ENCODE measurements around the gene LRRC23. TPM values are rescaled to one million over a fixed set of nuclear protein-coding genes. Genes with fewer than 3 reads are reported as not detected.

Gene LRRC23
- total and polyA plus RNA-seq, 2 of the 13 experiments (the other 11 are each of a cell fraction or from before 2014, with no cell fraction given): 6.0 to 7.8 TPM

- TF ChIP-seq GABPA (IDR thresholded peaks at IDR 0.05; ENCODE audit: low read depth, low read length) (no peak), GABPA (CRISPR knock-in tag; IDR thresholded peaks at IDR 0.05; ENCODE audit: low read depth) (peak; percentile 87), TBX3 (IDR thresholded peaks at IDR 0.05; ENCODE audit: borderline replicate concordance) (no peak), AKAP8 (CRISPR knock-in tag; IDR thresholded peaks at IDR 0.05) (no peak; the same call in 1 of the 2 replicates), SNRNP70 (IDR thresholded peaks at IDR 0.05; ENCODE audit: low read depth, low read length) (no peak), YY1 (IDR thresholded peaks at IDR 0.05; ENCODE audit: insufficient read depth, insufficient replicate concordance, low read depth, low read length) (peak; percentile 47), ZNF724P (CRISPR knock-in tag; IDR thresholded peaks at IDR 0.05; ENCODE audit: borderline replicate concordance) (no peak), STAT5B (CRISPR knock-in tag; IDR thresholded peaks at IDR 0.05) (peak; percentile 97), ZNF607 (CRISPR knock-in tag; IDR thresholded peaks at IDR 0.05; ENCODE audit: borderline replicate concordance) (no peak), ZNF124 (CRISPR knock-in tag; IDR thresholded peaks at IDR 0.05) (peak; percentile 95), DDIT3 (CRISPR knock-in tag; IDR thresholded peaks at IDR 0.05) (peak; percentile 88; the same call in 1 of the 2 replicates), MED13 (CRISPR knock-in tag; IDR thresholded peaks at IDR 0.05) (peak; percentile 34; the same call in 1 of the 2 replicates), MTF2 (CRISPR knock-in tag; IDR thresholded peaks at IDR 0.05; ENCODE audit: borderline replicate concordance) (no peak), TRAFD1 (CRISPR knock-in tag; IDR thresholded peaks at IDR 0.05; ENCODE audit: borderline replicate concordance) (no peak), CENPT (CRISPR knock-in tag; IDR thresholded peaks at IDR 0.05; ENCODE audit: low read depth) (peak; percentile 5; the same call in 1 of the 2 replicates), ZNF318 (CRISPR knock-in tag; IDR thresholded peaks at IDR 0.05) (no peak), TERF1 (CRISPR knock-in tag; IDR thresholded peaks at IDR 0.05) (no peak), SIX4 (CRISPR knock-in tag; IDR thresholded peaks at IDR 0.05) (peak; percentile 64; the same call in 1 of the 2 replicates)
These were observed 39.2 kb downstream of the LRRC23 start, which contains the start of the genes C12orf57 and RNU7-1 (continued) for GRCh38 chr12:6943722-6944380.
